ENCODE data around the gene FLRT2.

The FLRT2 gene

GRCh38 chr14:85634205-85634604 is 104.3 kb downstream of the FLRT2 start:
- no peak for DNase-seq (ENCODE audit: low read depth in 4 of 4, low spot score in 1 of 4)

GRCh38 chr14:85644211-85644610 is 114.3 kb downstream of the FLRT2 start:
- no peak for DNase-seq (ENCODE audit: low read depth in 4 of 4, low spot score in 1 of 4)

- DNase-seq (ENCODE audit: low read depth in 4 of 4, low spot score in 1 of 4), result no peak
These were observed 123.1 kb downstream of the FLRT2 start for GRCh38 chr14:85653029-85653428.

- no peak for DNase-seq (ENCODE audit: low read depth in 4 of 4, low spot score in 1 of 4)
These were observed 130.4 kb downstream of the FLRT2 start for GRCh38 chr14:85660243-85660922.

GRCh38 chr14:85662096-85662495 is 132.2 kb downstream of the FLRT2 start:
- DNase-seq (ENCODE audit: low read depth in 4 of 4, low spot score in 1 of 4), result no peak

- DNase-seq (ENCODE audit: low read depth in 4 of 4, low spot score in 1 of 4), result no peak
These were observed 133.3 kb downstream of the FLRT2 start for GRCh38 chr14:85663256-85663655.

GRCh38 chr14:85663667-85664066 is 133.7 kb downstream of the FLRT2 start:
- no peak for DNase-seq (ENCODE audit: low read depth in 4 of 4, low spot score in 1 of 4)

- no peak for DNase-seq (ENCODE audit: low read depth in 4 of 4, low spot score in 1 of 4)
These were observed 146.0 kb downstream of the FLRT2 start for GRCh38 chr14:85675957-85676356.

- DNase-seq (ENCODE audit: low read depth in 4 of 4, low spot score in 1 of 4), result no peak
These were observed 157.0 kb downstream of the FLRT2 start for GRCh38 chr14:85686908-85687307.

- no peak for DNase-seq (ENCODE audit: low read depth in 4 of 4, low spot score in 1 of 4)
These were observed 157.5 kb downstream of the FLRT2 start for GRCh38 chr14:85687456-85687855.

GRCh38 chr14:85688006-85688405 is 158.1 kb downstream of the FLRT2 start:
- no peak for DNase-seq (ENCODE audit: low read depth in 4 of 4, low spot score in 1 of 4)

- DNase-seq (ENCODE audit: low read depth in 4 of 4, low spot score in 1 of 4), result no peak
These were observed 165.4 kb downstream of the FLRT2 start for GRCh38 chr14:85695300-85695699.

- no peak for DNase-seq (ENCODE audit: low read depth in 4 of 4, low spot score in 1 of 4)
These were observed 171.2 kb downstream of the FLRT2 start for GRCh38 chr14:85701116-85701515.

GRCh38 chr14:85701763-85702162 is 171.8 kb downstream of the FLRT2 start:
- no peak for DNase-seq (ENCODE audit: low read depth in 4 of 4, low spot score in 1 of 4)

GRCh38 chr14:85702191-85702590 is 172.2 kb downstream of the FLRT2 start:
- DNase-seq (ENCODE audit: low read depth in 4 of 4, low spot score in 1 of 4), result no peak

- DNase-seq (ENCODE audit: low read depth in 4 of 4, low spot score in 1 of 4), result no peak
These were observed 173.1 kb downstream of the FLRT2 start for GRCh38 chr14:85702997-85703396.
